Islet of Langerhans (tissue), 1 donor: ENCODE data around the gene CHMP6.

Source experiments
- FAIRE-seq: peaks from one replicate; lab custom pipeline; 2011; peaks lifted over from hg19 to GRCh38; lab: Jason Lieb, UNC

CHMP6 gene

GRCh38 chr17:80991645-80992076, at the start of gene CHMP6:
TSS of gene CHMP6 (plus strand) at chr17:80991841. CDS start at chr17:80991919, 78 bp downstream.
- no peak for FAIRE-seq

- FAIRE-seq: no peak
These were observed 49.0 kb upstream of the CHMP6 start for GRCh38 chr17:80942423-80943345.

GRCh38 chr17:80943346-80944145, 48.1 kb upstream of the CHMP6 start:
- FAIRE-seq: no peak

GRCh38 chr17:80944326-80944725, 47.3 kb upstream of the CHMP6 start:
- no peak for FAIRE-seq

GRCh38 chr17:80945736-80946135, 45.9 kb upstream of the CHMP6 start:
- FAIRE-seq: no peak

GRCh38 chr17:80946449-80946848, 45.2 kb upstream of the CHMP6 start:
- FAIRE-seq: no peak

GRCh38 chr17:80947200-80947940, 44.3 kb upstream of the CHMP6 start:
- FAIRE-seq: no peak

- FAIRE-seq: no peak
These were observed 43.3 kb upstream of the CHMP6 start for GRCh38 chr17:80948019-80948975.

- FAIRE-seq: no peak
These were observed 42.6 kb upstream of the CHMP6 start for GRCh38 chr17:80948976-80949450.

- no peak for FAIRE-seq
These were observed 41.9 kb upstream of the CHMP6 start for GRCh38 chr17:80949451-80950421.

GRCh38 chr17:80950466-80951120, 41.0 kb upstream of the CHMP6 start:
- FAIRE-seq: no peak

GRCh38 chr17:80951121-80952090, 40.2 kb upstream of the CHMP6 start:
- FAIRE-seq: no peak

- no peak for FAIRE-seq
These were observed 39.4 kb upstream of the CHMP6 start for GRCh38 chr17:80952291-80952690.

- no peak for FAIRE-seq
These were observed 37.9 kb upstream of the CHMP6 start for GRCh38 chr17:80953471-80954315.

- no peak for FAIRE-seq
These were observed 36.6 kb upstream of the CHMP6 start for GRCh38 chr17:80955078-80955477.

GRCh38 chr17:80955671-80956280, 35.9 kb upstream of the CHMP6 start:
- FAIRE-seq: no peak
